HAP-1 (cell line): ENCODE measurements around the gene GPD2.

Source experiments
- DNase-seq, 2 experiments: peaks; one replicate each; pipeline ENCODE4 v3.0.0-alpha.2; 2016 to 2020; ENCODE audit warnings: low spot score in 2 of 2
- H3K27me3 ChIP-seq: fragments of 250-450 bp; sonication (Bioruptor Pico); 2 replicates; pipeline ENCODE4 v1.5.1; 2020; ENCODE audit warnings: low read depth, mild to moderate bottlenecking, moderate library complexity
- H3K36me3 ChIP-seq: fragments of 250-450 bp; sonication (Bioruptor Pico); replicated peaks from 2 replicates; pipeline ENCODE4 v1.5.1; 2020; ENCODE audit warnings: mild to moderate bottlenecking
- H3K4me1 ChIP-seq: fragments of 250-450 bp; sonication (Bioruptor Pico); 2 replicates; pipeline ENCODE4 v1.5.1; 2020; ENCODE audit warnings: mild to moderate bottlenecking
- H3K4me3 ChIP-seq: fragments of 250-450 bp; sonication (Bioruptor Pico); 2 replicates; pipeline ENCODE4 v1.5.1; 2020; ENCODE audit warnings: mild to moderate bottlenecking, moderate library complexity
- H3K9me3 ChIP-seq: fragments of 250-450 bp; sonication (Bioruptor Pico); 2 replicates; pipeline ENCODE4 v1.5.1; 2020; ENCODE audit warnings: mild to moderate bottlenecking, moderate library complexity
- in situ Hi-C: fragments of 300-500 bp; cut with MboI; formaldehyde crosslinking; loops from 3 replicates; pipeline ENCODE4 v1.14.3; 2020; ENCODE audit warnings: low sequenced_read_pairs, inconsistent platforms, mixed read lengths

Gene GPD2

DNA sequence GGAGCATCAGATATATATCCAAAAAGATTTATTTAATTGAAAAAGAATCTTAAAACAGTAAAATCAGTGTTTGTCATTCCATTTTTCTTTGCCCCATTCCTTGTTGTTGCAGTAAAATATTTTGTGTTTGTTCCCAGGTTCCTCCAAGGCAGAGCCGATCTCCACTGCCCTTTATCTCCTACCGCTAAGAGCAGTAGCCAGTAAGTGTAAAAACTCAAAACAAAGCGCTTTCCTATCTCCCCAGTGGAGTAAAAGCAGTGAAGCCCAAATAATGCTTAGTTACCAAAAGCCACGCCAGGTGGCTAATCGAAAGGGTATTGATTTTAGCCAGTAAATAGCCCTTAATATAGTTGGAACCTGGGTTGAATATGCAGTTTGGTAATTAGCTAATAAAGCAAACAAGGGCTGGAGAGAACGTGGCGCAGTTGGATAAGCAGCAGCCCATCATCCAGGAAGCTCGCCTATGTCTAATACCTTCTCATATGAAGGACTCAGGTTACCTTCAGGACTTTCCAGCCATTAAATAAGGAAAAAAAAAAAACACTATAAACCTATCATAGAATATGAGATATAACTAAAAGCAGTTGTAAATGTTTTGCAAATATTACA, 12.4 kb upstream of the GPD2 start:
- Histone ChIP-seq H3K4me3 (no peak overlapping the region), H3K4me1 (no peaks in the 10 kb centered on the region), H3K9me3 (0 out of 2 replicates have a peak, but pooled peaks cover 2% of the 10 kb centered on the region), H3K27me3 (no peaks in the 10 kb centered on the region), H3K36me3 (no peaks in the 10 kb centered on the region)
- DNase-seq: no peak
- in situ Hi-C loops: no loop called here

DNA sequence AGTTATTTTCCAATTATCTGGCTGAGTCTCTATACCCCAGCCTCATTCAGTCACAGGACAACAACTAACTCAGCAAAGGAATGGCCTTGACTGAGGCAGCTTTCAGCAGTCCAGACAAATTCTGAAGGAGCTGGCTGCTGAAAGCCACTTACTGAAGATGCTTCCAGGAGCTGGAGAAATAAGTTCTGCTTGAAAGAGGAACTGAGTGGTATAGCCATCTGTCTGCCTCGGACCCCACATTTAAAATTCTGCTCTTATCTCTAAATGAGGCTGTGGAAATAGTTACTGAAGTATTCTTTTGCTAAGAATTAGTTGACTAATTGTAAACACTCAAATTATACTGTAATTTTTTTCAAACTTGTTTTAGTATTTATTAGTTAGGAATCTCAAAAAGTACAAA, 9.1 kb upstream of the GPD2 start:
- in situ Hi-C loops: no loop called here
- no peak for DNase-seq

DNA sequence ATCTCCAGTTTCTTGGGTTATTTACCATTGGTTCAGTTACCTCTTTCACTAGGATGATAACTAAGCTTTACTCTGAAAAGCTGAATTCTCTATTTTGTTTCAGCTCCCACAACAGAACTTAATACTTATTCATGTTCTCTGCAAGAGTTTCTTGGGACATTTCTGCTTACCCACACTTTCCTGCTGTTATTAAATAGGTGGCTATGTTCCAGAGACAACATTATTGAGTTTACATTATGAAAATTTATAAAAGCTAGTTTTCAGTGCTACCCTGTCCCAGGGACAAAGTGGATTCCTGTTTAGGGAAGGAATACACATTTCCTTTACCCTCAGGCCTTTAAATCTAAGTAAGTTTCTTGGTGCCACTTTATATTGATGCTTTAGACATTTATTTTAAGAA, 7.0 kb upstream of the GPD2 start:
- in situ Hi-C loops: no loop called here
- H3K4me1 ChIP-seq: peaks cover 12% of the 10 kb centered on the region
- no peak for DNase-seq
- no peaks in the 10 kb centered on the region for H3K27me3 ChIP-seq
- no peaks in the 10 kb centered on the region for H3K36me3 ChIP-seq
- no peaks in the 10 kb centered on the region for H3K9me3 ChIP-seq
- H3K4me3 ChIP-seq: no peak overlapping the region

More for the DNA sequence above, 9.1 kb upstream of the GPD2 start:
- H3K27me3 ChIP-seq: no peaks in the 10 kb centered on the region
- no peak overlapping the region for H3K4me3 ChIP-seq
- H3K9me3 ChIP-seq: no peaks in the 10 kb centered on the region
- no peaks in the 10 kb centered on the region for H3K36me3 ChIP-seq
- H3K4me1 ChIP-seq: peaks cover 12% of the 10 kb centered on the region

DNA sequence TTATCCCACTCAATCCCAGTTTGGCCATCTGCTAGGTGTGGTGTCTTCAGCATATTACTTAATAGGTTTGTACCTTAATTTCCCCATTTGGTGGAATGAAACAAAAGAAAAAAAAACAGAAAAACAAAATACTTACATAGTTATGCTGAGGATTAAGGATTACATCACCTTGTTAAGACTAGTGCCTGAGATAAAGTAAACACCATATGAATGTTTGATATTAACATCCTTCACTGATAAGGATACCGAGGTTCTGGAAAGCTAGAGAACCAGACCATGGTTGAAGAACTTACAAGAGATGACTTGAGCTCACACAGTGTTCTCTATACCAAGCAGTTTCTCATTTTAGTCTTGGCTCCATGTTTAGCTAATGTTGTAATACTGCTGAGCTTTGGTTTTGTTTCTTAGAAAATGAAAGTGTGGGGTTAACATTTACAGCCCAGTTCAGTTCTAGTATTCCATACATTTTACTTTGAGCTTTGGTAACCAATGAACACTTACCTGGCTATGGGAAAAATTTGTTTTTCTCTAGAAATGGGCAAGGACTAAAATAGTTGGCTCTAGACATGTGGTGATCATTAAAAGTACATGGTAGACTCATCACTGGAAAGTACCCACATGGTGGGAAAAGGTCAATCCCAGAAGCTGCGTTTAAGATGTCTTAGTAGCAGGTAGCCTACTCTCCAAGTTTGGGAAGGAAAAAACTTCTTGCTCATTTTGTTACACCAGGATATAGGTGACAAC, 5.8 kb upstream of the GPD2 start:
- H3K4me3 ChIP-seq: no peak overlapping the region
- in situ Hi-C loops: no loop called here
- H3K27me3 ChIP-seq: no peaks in the 10 kb centered on the region
- H3K36me3 ChIP-seq: no peaks in the 10 kb centered on the region
- DNase-seq: no peak
- no peaks in the 10 kb centered on the region for H3K9me3 ChIP-seq
- peaks cover 12% of the 10 kb centered on the region for H3K4me1 ChIP-seq

DNA sequence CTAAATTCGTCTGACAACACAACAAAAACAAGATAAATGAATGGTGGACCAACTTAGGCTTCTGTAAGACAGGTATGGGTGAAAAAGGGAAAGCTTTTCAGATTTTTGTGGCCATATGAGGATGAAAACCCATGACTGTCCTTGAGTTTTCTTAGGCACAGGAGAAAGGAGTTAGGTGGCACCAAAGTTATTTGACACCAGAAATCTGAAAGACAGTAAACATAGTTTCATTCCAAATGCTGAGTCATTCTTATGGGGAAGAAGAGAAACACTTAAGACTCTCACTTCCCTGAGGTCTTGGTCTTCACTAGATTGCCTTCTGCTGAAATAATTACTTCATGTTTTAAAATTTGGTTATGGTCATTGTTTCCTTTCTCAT, 5.2 kb upstream of the GPD2 start:
- Histone ChIP-seq H3K9me3 (no peaks in the 10 kb centered on the region), H3K27me3 (no peaks in the 10 kb centered on the region), H3K4me1 (peaks cover 14% of the 10 kb centered on the region), H3K4me3 (no peak overlapping the region), H3K36me3 (no peaks in the 10 kb centered on the region)
- no peak for DNase-seq
- in situ Hi-C loops: no loop called here

DNA sequence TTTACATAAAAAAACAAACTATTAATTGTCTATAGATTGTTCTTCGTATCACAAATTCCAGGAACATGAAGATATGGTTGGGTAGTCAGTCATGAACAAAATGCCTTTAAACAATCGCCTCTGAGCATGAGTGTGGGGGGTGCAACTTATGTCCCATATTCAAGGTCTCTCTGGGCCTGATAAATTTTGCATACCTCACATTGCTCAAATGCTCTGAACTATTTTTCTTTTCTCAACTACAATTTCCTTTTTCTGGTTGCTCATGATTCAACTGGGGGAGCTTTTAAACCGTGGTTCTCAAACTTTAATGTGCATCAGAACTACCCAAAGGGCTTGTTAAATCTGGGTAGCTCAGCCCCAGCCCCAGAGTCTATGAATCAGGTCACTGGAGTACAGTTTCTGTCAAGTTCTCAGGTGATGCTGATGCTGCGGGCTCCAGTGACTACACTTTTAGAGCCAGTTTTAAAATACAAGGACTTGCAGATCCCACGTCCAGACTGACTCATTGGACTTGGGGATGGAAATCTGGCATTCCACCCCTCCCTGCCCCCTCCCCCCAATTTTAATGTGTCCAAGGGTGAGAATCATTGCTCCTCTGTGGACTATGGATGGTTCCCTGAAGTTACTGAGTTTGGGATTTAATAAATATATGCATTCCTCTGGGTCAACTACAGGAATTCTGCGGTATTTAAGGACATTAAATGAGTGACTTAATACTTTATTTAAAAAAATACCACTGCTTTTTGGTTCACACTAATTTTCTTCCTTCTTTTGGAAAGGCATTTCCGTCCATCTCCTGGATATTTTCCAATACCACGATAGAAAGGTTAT, 1.5 kb upstream of the GPD2 start:
- no peaks in the 10 kb centered on the region for H3K27me3 ChIP-seq
- H3K4me3 ChIP-seq: no peak overlapping the region
- no peak for DNase-seq
- no peaks in the 10 kb centered on the region for H3K9me3 ChIP-seq
- H3K36me3 ChIP-seq: no peaks in the 10 kb centered on the region
- in situ Hi-C loops: no loop called here
- H3K4me1 ChIP-seq: peaks cover 28% of the 10 kb centered on the region

DNA sequence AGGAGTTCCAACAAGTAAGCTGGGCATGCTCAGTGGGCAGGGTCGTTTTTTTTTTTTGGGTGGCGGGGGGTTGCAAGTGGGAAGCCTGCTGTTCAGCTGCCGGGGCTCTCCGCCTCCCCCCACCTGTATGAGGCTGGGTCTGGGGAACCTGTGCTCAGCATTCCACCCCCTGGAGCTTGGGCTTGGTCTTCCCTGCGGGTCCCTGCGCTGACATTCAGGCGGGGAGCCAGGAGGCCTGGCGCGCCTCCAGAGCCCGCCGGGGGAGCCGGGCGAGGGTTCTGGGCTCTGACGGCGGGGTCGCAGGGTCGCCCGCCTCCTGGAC, 822 bp upstream of the GPD2 start:
- Histone ChIP-seq H3K4me1 (peaks cover 26% of the 10 kb centered on the region), H3K4me3 (no peak overlapping the region), H3K27me3 (no peaks in the 10 kb centered on the region), H3K36me3 (no peaks in the 10 kb centered on the region), H3K9me3 (no peaks in the 10 kb centered on the region)
- no peak for DNase-seq
- in situ Hi-C loops: no loop called here

DNA sequence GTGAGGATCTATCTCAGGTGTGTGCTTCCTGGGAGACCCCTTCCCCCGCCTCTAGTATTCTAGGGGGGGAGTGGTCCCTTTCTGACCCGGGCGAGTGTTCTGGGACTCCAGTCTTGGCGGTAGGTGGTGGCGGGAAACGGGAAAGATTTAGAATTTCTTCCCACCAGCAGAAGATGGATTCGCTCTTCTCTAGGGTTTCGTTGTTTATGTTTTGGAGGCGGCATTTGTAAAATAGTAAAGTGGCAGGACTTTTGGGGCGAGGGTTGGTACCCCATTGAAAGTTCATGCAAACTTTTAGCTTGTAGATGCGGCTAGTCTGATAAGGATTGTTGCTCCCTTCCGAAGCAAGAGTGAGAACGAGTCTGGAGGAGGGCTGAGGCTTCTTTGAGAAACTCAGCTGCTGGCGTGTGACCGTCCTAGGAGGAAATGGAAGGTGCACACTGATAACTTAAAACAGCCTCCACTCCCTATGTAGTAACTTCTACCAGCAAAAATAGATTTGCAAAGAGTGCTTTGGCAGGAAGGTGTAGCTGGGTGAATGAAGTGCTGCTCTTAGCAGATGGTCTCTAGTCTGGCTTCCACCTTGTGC, 412 bp downstream of the GPD2 start:
- Histone ChIP-seq H3K4me3 (peak overlapping the region; percentile 38), H3K4me1 (peaks cover 16% of the 10 kb centered on the region), H3K9me3 (no peaks in the 10 kb centered on the region), H3K36me3 (no peaks in the 10 kb centered on the region), H3K27me3 (no peaks in the 10 kb centered on the region)
- in situ Hi-C loops: no loop called here
- DNase-seq: peak; percentile 21 to 23

DNA sequence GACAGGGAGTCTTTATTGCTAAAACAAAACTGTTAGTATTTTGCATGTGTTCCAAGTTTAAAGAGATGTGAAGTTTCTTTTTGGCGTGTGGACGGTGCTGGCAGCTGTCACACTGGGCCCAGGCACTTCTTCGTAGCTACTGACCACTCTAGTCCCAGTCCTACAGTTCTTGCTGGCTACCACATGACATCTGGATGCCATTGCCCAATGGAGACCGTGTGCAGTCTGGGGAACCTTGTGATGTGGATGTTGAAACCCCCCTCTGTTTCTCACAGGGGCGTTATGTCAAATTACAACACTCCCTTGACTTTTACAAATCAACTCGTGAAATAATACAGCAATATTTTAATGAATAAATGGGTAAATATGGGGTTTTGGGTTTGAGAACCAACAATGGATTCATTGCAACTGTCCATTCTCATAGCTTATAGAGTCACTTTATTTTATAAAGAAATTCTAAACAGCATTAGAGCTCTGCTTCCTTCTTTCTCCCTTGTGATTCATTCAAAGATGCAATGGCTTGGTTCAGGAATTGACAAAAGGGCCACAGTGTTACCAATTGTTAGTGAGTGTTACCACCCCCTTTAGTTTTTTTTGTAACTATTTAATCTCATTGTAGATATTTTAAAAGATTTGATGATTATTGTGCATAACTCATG, 1.2 kb downstream of the GPD2 start:
- H3K9me3 ChIP-seq: no peaks in the 10 kb centered on the region
- no peaks in the 10 kb centered on the region for H3K27me3 ChIP-seq
- peaks cover 16% of the 10 kb centered on the region for H3K4me1 ChIP-seq
- DNase-seq: no peak
- in situ Hi-C loops: no loop called here
- H3K36me3 ChIP-seq: no peaks in the 10 kb centered on the region
- peak overlapping the region; percentile 38 for H3K4me3 ChIP-seq

DNA sequence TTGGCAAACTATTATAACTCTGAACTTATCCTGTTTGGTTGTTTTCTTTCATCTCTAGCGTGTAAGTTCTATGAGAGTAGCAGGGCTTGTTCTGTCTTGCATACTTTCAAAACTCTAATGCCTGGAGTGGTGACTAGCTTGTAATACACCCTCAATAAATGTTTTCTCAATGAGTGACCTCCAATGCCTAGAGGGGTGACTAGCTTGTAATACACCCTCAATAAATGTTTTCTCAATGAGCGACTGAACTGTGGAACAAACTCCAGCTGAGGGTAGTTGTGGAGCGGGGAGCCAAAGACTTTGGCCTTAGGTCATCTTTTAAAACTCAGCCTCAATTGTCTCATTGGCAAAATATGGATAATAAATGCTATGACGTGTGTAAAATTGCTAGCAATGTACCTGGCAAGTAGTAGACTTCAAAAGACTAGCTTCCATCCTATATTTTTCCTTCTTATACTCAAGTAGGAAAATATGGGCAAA, 1.8 kb downstream of the GPD2 start:
- H3K27me3 ChIP-seq: no peaks in the 10 kb centered on the region
- no peak for DNase-seq
- no peaks in the 10 kb centered on the region for H3K36me3 ChIP-seq
- H3K4me1 ChIP-seq: peaks cover 16% of the 10 kb centered on the region
- H3K4me3 ChIP-seq: no peak overlapping the region; the same call in 1 of the 2 replicates
- in situ Hi-C loops: no loop called here
- H3K9me3 ChIP-seq: no peaks in the 10 kb centered on the region

DNA sequence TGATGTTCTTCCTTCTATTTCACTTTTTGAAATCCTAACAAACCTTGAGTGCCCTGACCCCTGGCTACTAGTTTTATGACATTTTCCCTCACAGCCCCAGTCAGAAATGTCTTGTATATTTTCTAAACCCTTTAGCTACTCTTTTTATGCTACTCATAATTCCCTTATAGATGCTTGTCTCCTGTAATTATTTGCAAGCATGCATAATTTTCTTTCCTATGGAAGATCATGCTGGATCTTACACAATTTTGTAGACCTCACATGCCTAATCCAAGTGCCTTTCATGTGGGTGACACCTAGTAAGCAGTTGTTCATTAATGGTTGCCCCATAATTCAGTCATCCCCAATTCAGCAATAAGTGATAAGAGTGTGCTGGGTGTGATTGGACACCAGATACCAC, 6.9 kb downstream of the GPD2 start:
- Histone ChIP-seq H3K27me3 (no peaks in the 10 kb centered on the region), H3K36me3 (no peaks in the 10 kb centered on the region), H3K9me3 (no peaks in the 10 kb centered on the region), H3K4me3 (no peak overlapping the region), H3K4me1 (no peaks in the 10 kb centered on the region)
- in situ Hi-C loops: no loop called here
- DNase-seq: no peak

DNA sequence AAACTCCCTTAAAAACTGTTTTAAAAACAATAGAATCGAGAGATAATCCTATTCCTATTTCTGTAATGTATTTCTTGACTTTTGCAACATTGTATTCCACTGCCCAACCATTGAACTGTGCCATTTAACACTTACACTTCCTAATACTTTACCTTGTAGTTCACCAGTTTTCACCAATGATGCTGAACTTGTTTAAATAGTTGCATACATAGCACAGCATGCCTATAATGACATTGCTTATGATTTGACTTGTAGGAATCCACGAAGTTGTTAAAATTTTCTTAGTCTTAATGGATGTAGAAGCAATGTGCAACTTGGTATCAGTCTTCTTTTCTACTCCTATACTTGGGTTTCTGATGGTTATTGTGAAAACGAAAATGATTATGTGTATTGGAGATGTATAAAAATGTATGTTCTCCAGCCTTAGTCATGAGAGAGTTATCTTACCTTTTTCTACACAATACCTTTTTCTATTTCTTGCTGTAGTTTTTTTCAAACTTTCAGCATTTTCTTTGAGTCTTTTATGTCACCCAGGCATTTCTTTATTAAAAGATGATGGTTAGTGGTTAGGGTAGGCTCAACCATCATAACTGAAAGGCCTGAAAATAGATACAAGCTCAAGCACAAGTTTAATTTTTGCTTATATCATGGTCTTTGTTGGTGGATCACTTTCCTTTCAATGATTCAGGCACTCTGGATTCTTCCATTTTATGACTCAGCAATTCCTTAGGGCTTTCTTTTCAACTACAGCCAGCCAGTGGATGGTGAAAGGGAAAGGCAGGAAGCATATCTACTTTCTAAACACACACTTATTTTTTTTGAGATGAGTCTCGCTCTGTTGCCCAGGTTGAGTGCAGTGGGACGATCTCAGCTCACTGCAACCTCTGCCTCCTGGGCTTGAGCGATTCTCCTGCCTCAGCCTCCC, 9.4 kb downstream of the GPD2 start:
- Histone ChIP-seq H3K4me3 (no peak overlapping the region), H3K27me3 (no peaks in the 10 kb centered on the region), H3K9me3 (no peaks in the 10 kb centered on the region), H3K4me1 (no peaks in the 10 kb centered on the region), H3K36me3 (no peaks in the 10 kb centered on the region)
- in situ Hi-C loops: no loop called here
- no peak for DNase-seq

DNA sequence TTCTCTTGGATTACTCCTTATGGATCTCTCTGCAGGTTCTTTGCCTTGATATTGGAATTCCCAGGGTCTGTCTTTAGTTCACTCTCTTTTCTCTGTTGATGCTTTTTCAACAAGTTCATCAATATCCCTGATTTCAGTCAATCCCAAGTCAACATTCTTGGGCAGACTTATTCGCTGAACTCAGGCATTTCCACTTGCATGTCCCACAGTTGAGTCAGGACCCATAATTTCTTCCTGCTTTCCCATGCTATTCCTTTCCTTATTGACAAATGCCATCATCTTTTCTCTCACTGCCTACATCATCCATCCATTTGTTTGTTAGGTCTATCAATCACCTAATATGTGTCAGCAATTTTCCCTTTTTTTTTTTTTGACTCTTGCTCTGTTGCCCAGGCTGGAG, 11.6 kb downstream of the GPD2 start:
- in situ Hi-C loops: no loop called here
- no peaks in the 10 kb centered on the region for H3K4me1 ChIP-seq
- H3K27me3 ChIP-seq: no peaks in the 10 kb centered on the region
- DNase-seq: no peak
- H3K36me3 ChIP-seq: no peaks in the 10 kb centered on the region
- no peaks in the 10 kb centered on the region for H3K9me3 ChIP-seq
- no peak overlapping the region for H3K4me3 ChIP-seq
